Measurements from ENCODE around the gene MAST1.
"Not testable (repeated sequence)": the region's sequence is repeated elsewhere in the genome, so short reads cannot be mapped to it uniquely, and the experiment has no call there.

The MAST1 gene

DNA sequence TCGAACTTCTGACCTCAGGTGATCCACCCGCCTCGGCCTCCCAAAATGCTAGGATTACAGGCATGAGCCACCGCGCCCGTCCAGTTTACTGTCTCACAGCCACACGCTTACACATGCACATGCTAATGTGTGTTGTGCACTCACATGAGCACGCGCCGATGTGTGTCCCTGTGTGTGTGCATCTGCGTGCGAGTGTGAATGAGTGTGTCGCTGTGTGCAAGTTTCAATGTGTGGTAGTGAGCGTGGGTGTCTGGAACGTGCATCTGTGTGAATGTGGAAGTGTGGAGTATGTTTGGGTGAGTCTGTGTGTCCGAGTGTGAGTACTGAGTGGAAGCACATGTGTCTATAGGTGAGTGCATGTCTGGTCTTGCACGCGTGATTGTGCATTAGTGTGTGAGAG lies 4.2 kb downstream of the MAST1 start:
- Histone ChIP-seq H3K9me2 (ENCODE audit: low read depth, low read length) (no peaks in the 10 kb centered on the region), H3K36me3 (ENCODE audit: insufficient read depth, low read length) (peaks cover 35% of the 10 kb centered on the region), H4K20me1 (ENCODE audit: insufficient read depth, low read length) (no peaks in the 10 kb centered on the region), H3K27me3 (ENCODE audit: insufficient read depth, low read length) (no peaks in the 10 kb centered on the region), H3K9me3 (ENCODE audit: low read length) (no peaks in the 10 kb centered on the region), H3K27ac (ENCODE audit: low read depth, low read length, poor library complexity, severe bottlenecking) (no peak overlapping the region), H3K4me2 (ENCODE audit: low read length) (no peak overlapping the region), H3F3A (ENCODE audit: insufficient read depth, low read length) (0 out of 2 replicates have a peak, but pooled peaks cover 7% of the 10 kb centered on the region), H3K4me3 (ENCODE audit: low read depth, low read length, poor library complexity, severe bottlenecking) (no peak overlapping the region), H3K79me2 (ENCODE audit: insufficient read depth, low read length) (no peaks in the 10 kb centered on the region), H3K4me1 (ENCODE audit: insufficient read depth, low read length, severe bottlenecking) (peaks cover 33% of the 10 kb centered on the region), H3K9ac (ENCODE audit: low read length) (no peak overlapping the region), H2AFZ (ENCODE audit: low read length) (no peak overlapping the region)
- TF ChIP-seq EZH2 (IDR thresholded peaks at IDR 0.05; ENCODE audit: borderline replicate concordance, low read length), result no peak
- TF ChIP-seq, protein P1, sequence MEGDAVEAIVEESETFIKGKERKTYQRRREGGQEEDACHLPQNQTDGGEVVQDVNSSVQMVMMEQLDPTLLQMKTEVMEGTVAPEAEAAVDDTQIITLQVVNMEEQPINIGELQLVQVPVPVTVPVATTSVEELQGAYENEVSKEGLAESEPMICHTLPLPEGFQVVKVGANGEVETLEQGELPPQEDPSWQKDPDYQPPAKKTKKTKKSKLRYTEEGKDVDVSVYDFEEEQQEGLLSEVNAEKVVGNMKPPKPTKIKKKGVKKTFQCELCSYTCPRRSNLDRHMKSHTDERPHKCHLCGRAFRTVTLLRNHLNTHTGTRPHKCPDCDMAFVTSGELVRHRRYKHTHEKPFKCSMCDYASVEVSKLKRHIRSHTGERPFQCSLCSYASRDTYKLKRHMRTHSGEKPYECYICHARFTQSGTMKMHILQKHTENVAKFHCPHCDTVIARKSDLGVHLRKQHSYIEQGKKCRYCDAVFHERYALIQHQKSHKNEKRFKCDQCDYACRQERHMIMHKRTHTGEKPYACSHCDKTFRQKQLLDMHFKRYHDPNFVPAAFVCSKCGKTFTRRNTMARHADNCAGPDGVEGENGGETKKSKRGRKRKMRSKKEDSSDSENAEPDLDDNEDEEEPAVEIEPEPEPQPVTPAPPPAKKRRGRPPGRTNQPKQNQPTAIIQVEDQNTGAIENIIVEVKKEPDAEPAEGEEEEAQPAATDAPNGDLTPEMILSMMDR (IDR thresholded peaks at IDR 0.05; ENCODE audit: low read length), result no peak

DNA sequence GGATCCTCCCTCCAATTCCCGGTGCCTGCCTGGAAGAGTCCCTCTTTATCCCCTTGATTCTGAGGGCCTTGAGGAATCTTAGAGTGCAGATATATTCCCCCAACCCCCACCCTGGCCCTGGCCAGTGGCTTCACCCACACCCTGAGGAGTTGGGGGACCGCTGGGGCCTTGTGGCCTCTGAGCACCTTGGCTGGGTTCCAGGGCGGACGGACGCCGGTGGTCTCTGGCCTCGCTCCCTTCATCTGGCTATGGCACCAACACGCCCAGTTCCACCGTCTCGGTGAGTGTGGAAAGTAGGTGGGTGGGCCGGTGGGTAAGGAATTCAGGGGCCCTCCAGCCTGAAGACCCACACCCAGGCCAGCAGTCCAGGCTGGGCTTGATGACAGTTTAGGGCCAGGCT lies 5.0 kb downstream of the MAST1 start:
- Histone ChIP-seq H3K27me3 (ENCODE audit: insufficient read depth, low read length) (no peaks in the 10 kb centered on the region), H3K9me3 (ENCODE audit: low read length) (no peaks in the 10 kb centered on the region), H3K4me1 (ENCODE audit: insufficient read depth, low read length, severe bottlenecking) (peaks cover 31% of the 10 kb centered on the region), H3K4me2 (ENCODE audit: low read length) (no peak overlapping the region), H3K27ac (ENCODE audit: low read depth, low read length, poor library complexity, severe bottlenecking) (no peak overlapping the region), H3K4me3 (ENCODE audit: low read depth, low read length, poor library complexity, severe bottlenecking) (no peak overlapping the region), H3K9ac (ENCODE audit: low read length) (no peak overlapping the region), H3K36me3 (ENCODE audit: insufficient read depth, low read length) (peaks cover 41% of the 10 kb centered on the region), H3K79me2 (ENCODE audit: insufficient read depth, low read length) (no peaks in the 10 kb centered on the region), H2AFZ (ENCODE audit: low read length) (no peak overlapping the region), H3K9me2 (ENCODE audit: low read depth, low read length) (no peaks in the 10 kb centered on the region), H4K20me1 (ENCODE audit: insufficient read depth, low read length) (no peaks in the 10 kb centered on the region), H3F3A (ENCODE audit: insufficient read depth, low read length) (0 out of 2 replicates have a peak, but pooled peaks cover 7% of the 10 kb centered on the region)
- TF ChIP-seq, protein P1 (IDR thresholded peaks at IDR 0.05; ENCODE audit: low read length), result no peak
- no peak for TF ChIP-seq EZH2 (IDR thresholded peaks at IDR 0.05; ENCODE audit: borderline replicate concordance, low read length)

DNA sequence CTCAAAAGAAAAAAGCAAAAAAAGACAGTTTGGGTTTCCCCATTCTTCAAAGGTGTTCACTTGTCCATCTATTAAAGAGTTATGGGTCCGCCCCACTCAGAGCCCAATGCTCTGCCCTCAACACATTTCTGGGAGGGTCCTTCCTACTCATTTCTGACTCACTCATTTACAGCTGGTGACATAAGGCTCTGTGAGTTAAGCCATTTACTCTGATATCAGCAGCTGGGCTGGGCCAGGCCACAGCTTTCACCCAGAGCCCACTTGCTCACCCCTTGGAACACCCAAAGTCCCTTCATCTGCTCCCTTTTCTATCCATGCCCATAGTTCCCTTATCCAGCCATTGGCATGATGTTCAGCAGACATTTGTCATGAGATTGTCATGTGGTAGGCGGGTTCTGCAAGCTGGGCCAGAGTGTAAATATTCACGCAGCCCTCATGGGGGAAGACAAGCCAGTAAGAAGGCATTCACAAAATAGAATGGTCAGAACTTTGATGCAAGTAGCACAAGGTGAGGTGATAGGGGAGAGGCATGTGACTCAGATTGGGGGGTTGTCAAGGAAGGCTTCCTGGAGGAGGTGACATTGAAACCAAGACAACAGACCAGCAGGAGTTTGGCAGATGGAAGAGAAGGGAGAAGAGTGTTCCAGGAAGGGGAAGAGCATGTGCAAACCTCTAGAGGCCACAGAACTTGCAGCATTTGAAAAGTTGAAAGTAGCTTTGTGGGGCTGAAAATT lies 5.9 kb downstream of the MAST1 start:
- Histone ChIP-seq H3K27ac (ENCODE audit: low read depth, low read length, poor library complexity, severe bottlenecking) (no peak overlapping the region), H3K36me3 (ENCODE audit: insufficient read depth, low read length) (peaks cover 43% of the 10 kb centered on the region), H3K9ac (ENCODE audit: low read length) (no peak overlapping the region), H2AFZ (ENCODE audit: low read length) (no peak overlapping the region), H3K27me3 (ENCODE audit: insufficient read depth, low read length) (no peaks in the 10 kb centered on the region), H4K20me1 (ENCODE audit: insufficient read depth, low read length) (no peaks in the 10 kb centered on the region), H3K4me2 (ENCODE audit: low read length) (no peak overlapping the region), H3K4me3 (ENCODE audit: low read depth, low read length, poor library complexity, severe bottlenecking) (no peak overlapping the region), H3K9me2 (ENCODE audit: low read depth, low read length) (no peaks in the 10 kb centered on the region), H3K79me2 (ENCODE audit: insufficient read depth, low read length) (no peaks in the 10 kb centered on the region), H3K9me3 (ENCODE audit: low read length) (no peaks in the 10 kb centered on the region), H3K4me1 (ENCODE audit: insufficient read depth, low read length, severe bottlenecking) (peaks cover 28% of the 10 kb centered on the region), H3F3A (ENCODE audit: insufficient read depth, low read length) (0 out of 2 replicates have a peak, but pooled peaks cover 7% of the 10 kb centered on the region)
- TF ChIP-seq, protein P1 (IDR thresholded peaks at IDR 0.05; ENCODE audit: low read length), result no peak
- TF ChIP-seq EZH2 (IDR thresholded peaks at IDR 0.05; ENCODE audit: borderline replicate concordance, low read length), result no peak

DNA sequence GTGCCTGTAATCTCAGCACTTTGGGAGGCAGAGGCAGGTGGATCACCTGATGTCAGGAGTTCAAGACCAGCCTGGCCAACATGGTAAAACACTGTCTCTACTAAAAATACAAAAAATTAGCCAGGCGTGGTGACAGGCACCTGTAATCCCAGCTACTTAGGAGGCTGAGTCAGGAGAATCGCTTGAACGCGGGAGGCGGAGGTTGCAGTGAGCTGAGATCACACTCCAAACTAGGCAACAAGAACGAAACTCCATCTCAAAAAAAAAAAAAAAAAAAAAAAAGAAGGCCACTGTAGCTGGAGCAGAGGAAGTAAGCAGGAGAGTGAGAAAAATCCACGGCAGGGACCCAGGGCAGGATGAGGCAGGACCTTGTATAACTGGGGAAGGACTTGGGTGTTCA lies 8.3 kb downstream of the MAST1 start:
- not testable (repeated sequence) for H2AFZ ChIP-seq (ENCODE audit: low read length); H3K4me3 ChIP-seq (ENCODE audit: low read depth, low read length, poor library complexity, severe bottlenecking); H3K9me3 ChIP-seq (ENCODE audit: low read length); H3K27ac ChIP-seq (ENCODE audit: low read depth, low read length, poor library complexity, severe bottlenecking); H3K4me1 ChIP-seq (ENCODE audit: insufficient read depth, low read length, severe bottlenecking); H3K9ac ChIP-seq (ENCODE audit: low read length); H4K20me1 ChIP-seq (ENCODE audit: insufficient read depth, low read length); H3F3A ChIP-seq (ENCODE audit: insufficient read depth, low read length); H3K79me2 ChIP-seq (ENCODE audit: insufficient read depth, low read length); H3K9me2 ChIP-seq (ENCODE audit: low read depth, low read length); H3K4me2 ChIP-seq (ENCODE audit: low read length); H3K27me3 ChIP-seq (ENCODE audit: insufficient read depth, low read length)
- H3K36me3 ChIP-seq (ENCODE audit: insufficient read depth, low read length), result peaks cover 35% of the 10 kb centered on the region

Data from OCI-LY1 (cell line).